H9 (cell line): ENCODE measurements around the gene TAF13. TPM values are rescaled to one million over a fixed set of nuclear protein-coding genes. Genes with fewer than 3 reads are reported as not detected.

Experiments
- DNase-seq: peaks from one replicate; pipeline ENCODE4 v3.0.0-alpha.2; 2017
- H2AFZ ChIP-seq: one replicate; pipeline ENCODE4 v1.6.1; 2013; ENCODE audit warnings: mild to moderate bottlenecking, low read length, control low read depth, moderate library complexity
- H2AK5ac ChIP-seq: 2 replicates; pipeline ENCODE4 v1.6.1; 2013; ENCODE audit warnings: low read length, control low read depth, mixed read lengths; ENCODE audit not compliant: insufficient read length
- H2BK120ac ChIP-seq: one replicate; pipeline ENCODE4 v1.6.1; 2013; ENCODE audit warnings: low read depth, mild to moderate bottlenecking, low read length, control low read depth, inconsistent platforms; ENCODE audit not compliant: poor library complexity, severe bottlenecking
- H2BK12ac ChIP-seq: 2 replicates; pipeline ENCODE4 v1.6.1; 2013; ENCODE audit warnings: low read length, control low read depth, mixed read lengths, low read depth; ENCODE audit not compliant: insufficient read length
- H2BK15ac ChIP-seq: 2 replicates; pipeline ENCODE4 v1.6.1; 2013; ENCODE audit warnings: low read depth, low read length, control low read depth
- H2BK20ac ChIP-seq: one replicate; pipeline ENCODE4 v1.6.1; 2013; ENCODE audit warnings: low read depth, mild to moderate bottlenecking, low read length, control low read depth, inconsistent platforms; ENCODE audit not compliant: poor library complexity, severe bottlenecking
- H2BK5ac ChIP-seq: 2 replicates; pipeline ENCODE4 v1.6.1; 2013; ENCODE audit warnings: low read length, control low read depth, mixed read lengths; ENCODE audit not compliant: insufficient read length
- H3K14ac ChIP-seq: 2 replicates; pipeline ENCODE4 v1.6.1; 2013; ENCODE audit warnings: low read length, control low read depth; ENCODE audit not compliant: insufficient read depth
- H3K18ac ChIP-seq: 2 replicates; pipeline ENCODE4 v1.6.1; 2013; ENCODE audit warnings: low read depth, mild to moderate bottlenecking, mixed read lengths, low read length, control low read depth; ENCODE audit not compliant: insufficient read length
- H3K23ac ChIP-seq: 2 replicates; pipeline ENCODE4 v1.6.1; 2013; ENCODE audit warnings: low read length, control low read depth, mixed read lengths, low read depth; ENCODE audit not compliant: insufficient read length
- H3K23me2 ChIP-seq: 2 replicates; pipeline ENCODE4 v1.6.1; 2013; ENCODE audit warnings: low read depth, mild to moderate bottlenecking, mixed read lengths, low read length, control low read depth; ENCODE audit not compliant: insufficient read length, poor library complexity, severe bottlenecking
- H3K27ac ChIP-seq: 2 replicates; pipeline ENCODE4 v1.5.1; 2013; ENCODE audit warnings: low read length, control low read depth, mixed read lengths, low read depth; ENCODE audit not compliant: insufficient read length
- H3K27me3 ChIP-seq: 2 replicates; pipeline ENCODE4 v1.6.1; 2013; ENCODE audit warnings: low read length, control low read depth, inconsistent platforms; ENCODE audit not compliant: insufficient read depth
- H3K4ac ChIP-seq: 2 replicates; pipeline ENCODE4 v1.6.1; 2013; ENCODE audit warnings: low read depth, mild to moderate bottlenecking, control low read depth, inconsistent platforms, low read length, moderate library complexity
- H3K4me1 ChIP-seq: 2 replicates; pipeline ENCODE4 v1.6.1; 2013; ENCODE audit warnings: low read length, control low read depth, inconsistent platforms; ENCODE audit not compliant: insufficient read depth
- H3K4me2 ChIP-seq: 2 replicates; pipeline ENCODE4 v1.6.1; 2013; ENCODE audit warnings: low read length, control low read depth, mixed read lengths; ENCODE audit not compliant: insufficient read length, insufficient read depth
- H3K56ac ChIP-seq: 2 replicates; pipeline ENCODE4 v1.6.1; 2013; ENCODE audit warnings: low read depth, mild to moderate bottlenecking, mixed read lengths, low read length, control low read depth; ENCODE audit not compliant: insufficient read length
- H3K79me1 ChIP-seq: 2 replicates; pipeline ENCODE4 v1.6.1; 2013; ENCODE audit warnings: low read depth, mild to moderate bottlenecking, moderate library complexity, low read length, control low read depth, inconsistent platforms; ENCODE audit not compliant: insufficient read depth, poor library complexity, severe bottlenecking
- H3K79me2 ChIP-seq: 2 replicates; pipeline ENCODE4 v1.6.1; 2013; ENCODE audit warnings: low read length, control low read depth, inconsistent platforms; ENCODE audit not compliant: insufficient read depth
- H3K9ac ChIP-seq: 2 replicates; pipeline ENCODE4 v1.6.1; 2013; ENCODE audit warnings: low read length, control low read depth, mixed read lengths; ENCODE audit not compliant: insufficient read length; ENCODE audit errors: extremely low read depth
- H3K9me3 ChIP-seq: one replicate; pipeline ENCODE4 v1.6.1; 2013; ENCODE audit warnings: low read depth, low read length, inconsistent platforms; ENCODE audit not compliant: control insufficient read depth
- H3T11ph ChIP-seq: one replicate; pipeline ENCODE4 v1.6.1; 2013; ENCODE audit warnings: mild to moderate bottlenecking, low read length, control low read depth, inconsistent platforms
- H4K20me1 ChIP-seq: one replicate; pipeline ENCODE4 v1.6.1; 2013; ENCODE audit not compliant: control insufficient read depth, insufficient read length, insufficient read depth
- H4K5ac ChIP-seq: 2 replicates; pipeline ENCODE4 v1.6.1; 2013; ENCODE audit warnings: low read depth, mild to moderate bottlenecking, mixed read lengths, low read length, control low read depth; ENCODE audit not compliant: insufficient read length
- H4K8ac ChIP-seq: replicated peaks from 2 replicates; pipeline ENCODE4 v1.6.1; 2013; ENCODE audit warnings: low read length, control low read depth, mixed read lengths, low read depth; ENCODE audit not compliant: insufficient read length
- H4K91ac ChIP-seq: 2 replicates; pipeline ENCODE4 v1.6.1; 2013; ENCODE audit warnings: low read depth, mild to moderate bottlenecking, moderate library complexity, mixed read lengths, low read length, control low read depth; ENCODE audit not compliant: insufficient read length
- H3K27ac Mint-ChIP-seq, 3 experiments: 2 replicates in 2 of 3; 3 replicates in 1 of 3; pipeline ENCODE4 v1.8.0; 2020 to 2021; ENCODE audit warnings: mixed read lengths in 3 of 3, mild to moderate bottlenecking in 1 of 3, moderate library complexity in 1 of 3
- H3K27me3 Mint-ChIP-seq: 2 replicates; pipeline ENCODE4 v1.8.0; 2021; ENCODE audit warnings: low read depth, mild to moderate bottlenecking, moderate library complexity, mixed read lengths
- H3K36me3 Mint-ChIP-seq, 3 experiments: 2 replicates in 2 of 3; 3 replicates in 1 of 3; pipeline ENCODE4 v1.8.0; 2020 to 2021; ENCODE audit warnings: low read depth in 3 of 3, mixed read lengths in 3 of 3; ENCODE audit not compliant: insufficient read depth in 1 of 3
- H3K4me1 Mint-ChIP-seq, 2 experiments: 2 replicates each; pipeline ENCODE4 v1.8.0; 2020; ENCODE audit warnings: mixed read lengths in 2 of 2
- H3K4me3 Mint-ChIP-seq, 2 experiments: 2 replicates in 1 of 2; 3 replicates in 1 of 2; pipeline ENCODE4 v1.8.0; 2020 to 2021; ENCODE audit warnings: mild to moderate bottlenecking in 2 of 2, mixed read lengths in 2 of 2, moderate library complexity in 1 of 2
- H3K9me3 Mint-ChIP-seq, 2 experiments: 2 replicates in 1 of 2; 3 replicates in 1 of 2; pipeline ENCODE4 v1.8.0; 2020; ENCODE audit warnings: mild to moderate bottlenecking in 2 of 2, mixed read lengths in 2 of 2, moderate library complexity in 1 of 2
- WGBS: extraction: QIAGEN DNeasy Blood & Tissue Kit; methylation state at CpG from one replicate; pipeline ENCODE4 v1.1.7; 2013; ENCODE audit warnings: missing lambda C conversion rate, low lambda C conversion rate, mixed read lengths; ENCODE audit not compliant: insufficient read length; ENCODE audit errors: extremely low coverage; 5-methylcytosine and 5-hydroxymethylcytosine counted together
- total RNA-seq: library from RNA; stranded (reverse); gene quantifications from 2 replicates; pipeline ENCODE4 v1.2.1, GENCODE V29; 2021
- TF ChIP-seq, protein P1 (sequence below): fragments of 200-600 bp; sonication (generic); conservative IDR thresholded peaks from 3 replicates; pipeline ENCODE4 v1.8.0; 2021; ENCODE audit warnings: antibody characterized with exemption, mild to moderate bottlenecking

Gene TAF13
- total RNA-seq, 1 experiment from 2014 or later, result 50.9 TPM

DNA sequence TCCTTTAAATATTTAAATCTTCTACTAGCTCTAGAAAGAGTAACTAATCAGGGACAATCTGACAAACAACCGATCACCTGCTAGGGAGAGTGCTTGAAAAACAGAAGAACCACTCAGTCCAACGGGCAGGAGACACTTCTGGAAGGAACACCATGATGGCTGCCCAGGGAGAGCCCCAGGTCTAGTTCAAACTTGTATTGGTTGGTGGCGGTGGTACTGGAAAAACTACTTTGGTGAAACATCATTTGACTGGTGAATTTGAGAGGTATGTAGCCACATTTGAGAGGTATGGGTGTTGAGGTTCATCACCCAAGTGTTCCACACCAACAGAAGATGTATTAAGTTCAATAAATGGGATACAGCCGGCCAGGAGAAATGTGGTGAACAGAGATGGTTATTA, 29.1 kb downstream of the TAF13 start:
- no peak overlapping the region for H2BK12ac ChIP-seq
- Mint-ChIP-seq H3K27me3 (peaks cover 3% of the 10 kb centered on the region; the same call in 1 of the 2 replicates), H3K4me3 (no peak overlapping the region; a peak in 1 of 5 replicates), H3K36me3 (no peaks in the 10 kb centered on the region), H3K27ac (no peak overlapping the region), H3K9me3 (no peaks in the 10 kb centered on the region), H3K4me1 (peaks cover 3 to 4% of the 10 kb centered on the region in 2 experiments; a peak in 1 of 4 replicates)
- H3K27me3 ChIP-seq, result no peaks in the 10 kb centered on the region
- no peak overlapping the region for H3K18ac ChIP-seq
- no peak overlapping the region for H2BK5ac ChIP-seq
- H3K9me3 ChIP-seq, result no peaks in the 10 kb centered on the region
- H4K20me1 ChIP-seq, result no peaks in the 10 kb centered on the region
- no peak for DNase-seq
- TF ChIP-seq, protein P1, sequence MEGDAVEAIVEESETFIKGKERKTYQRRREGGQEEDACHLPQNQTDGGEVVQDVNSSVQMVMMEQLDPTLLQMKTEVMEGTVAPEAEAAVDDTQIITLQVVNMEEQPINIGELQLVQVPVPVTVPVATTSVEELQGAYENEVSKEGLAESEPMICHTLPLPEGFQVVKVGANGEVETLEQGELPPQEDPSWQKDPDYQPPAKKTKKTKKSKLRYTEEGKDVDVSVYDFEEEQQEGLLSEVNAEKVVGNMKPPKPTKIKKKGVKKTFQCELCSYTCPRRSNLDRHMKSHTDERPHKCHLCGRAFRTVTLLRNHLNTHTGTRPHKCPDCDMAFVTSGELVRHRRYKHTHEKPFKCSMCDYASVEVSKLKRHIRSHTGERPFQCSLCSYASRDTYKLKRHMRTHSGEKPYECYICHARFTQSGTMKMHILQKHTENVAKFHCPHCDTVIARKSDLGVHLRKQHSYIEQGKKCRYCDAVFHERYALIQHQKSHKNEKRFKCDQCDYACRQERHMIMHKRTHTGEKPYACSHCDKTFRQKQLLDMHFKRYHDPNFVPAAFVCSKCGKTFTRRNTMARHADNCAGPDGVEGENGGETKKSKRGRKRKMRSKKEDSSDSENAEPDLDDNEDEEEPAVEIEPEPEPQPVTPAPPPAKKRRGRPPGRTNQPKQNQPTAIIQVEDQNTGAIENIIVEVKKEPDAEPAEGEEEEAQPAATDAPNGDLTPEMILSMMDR, result no peak
- no peak overlapping the region for H3K4ac ChIP-seq
- no peak overlapping the region for H3K23ac ChIP-seq
- no peak overlapping the region for H3T11ph ChIP-seq
- H3K14ac ChIP-seq, result no peak overlapping the region
- H2BK120ac ChIP-seq, result no peak overlapping the region
- no peak overlapping the region for H2BK15ac ChIP-seq
- no peak overlapping the region for H4K8ac ChIP-seq
- WGBS, result no CpG with 5 or more reads among the region's 4 CpGs
- H3K9ac ChIP-seq, result no peak overlapping the region
- no peak overlapping the region for H4K91ac ChIP-seq
- no peaks in the 10 kb centered on the region for H3K79me2 ChIP-seq
- H4K5ac ChIP-seq, result no peak overlapping the region
- no peak overlapping the region for H2BK20ac ChIP-seq
- no peaks in the 10 kb centered on the region for H3K79me1 ChIP-seq
- H3K4me2 ChIP-seq, result no peak overlapping the region
- no peak overlapping the region for H2AK5ac ChIP-seq
- no peak overlapping the region for H3K56ac ChIP-seq
- H3K4me1 ChIP-seq, result no peaks in the 10 kb centered on the region
- H3K27ac ChIP-seq, result no peak overlapping the region
- peaks cover under 1% of the 10 kb centered on the region for H3K23me2 ChIP-seq
- H2AFZ ChIP-seq, result no peak overlapping the region
